GM12874 (cell line): ENCODE measurements around the gene PRMT2.

ENCODE experiments used
- TF ChIP-seq, protein P1 (sequence below): IDR thresholded peaks from 2 replicates; pipeline ENCODE4 v1.5.1; 2011; ENCODE audit warnings: low read depth, mild to moderate bottlenecking, control low read depth, low read length, moderate library complexity; ENCODE audit not compliant: insufficient read depth

PRMT2 gene

DNA sequence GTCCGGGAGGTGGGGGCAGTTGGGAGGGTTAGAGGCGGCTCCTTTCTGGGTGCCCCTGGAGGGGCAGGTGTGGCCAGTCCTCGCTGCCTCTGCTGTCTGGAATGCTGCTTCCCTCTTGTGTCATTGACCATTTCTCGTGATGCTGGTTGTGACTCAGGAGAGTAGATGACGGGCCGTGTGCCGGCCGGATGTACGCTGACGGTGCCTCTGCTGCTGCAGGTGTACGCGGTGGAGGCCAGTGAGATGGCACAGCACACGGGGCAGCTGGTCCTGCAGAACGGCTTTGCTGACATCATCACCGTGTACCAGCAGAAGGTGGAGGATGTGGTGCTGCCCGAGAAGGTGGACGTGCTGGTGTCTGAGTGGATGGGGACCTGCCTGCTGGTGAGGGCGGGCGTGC is 13.9 kb downstream of the PRMT2 start:
- TF ChIP-seq, protein P1, sequence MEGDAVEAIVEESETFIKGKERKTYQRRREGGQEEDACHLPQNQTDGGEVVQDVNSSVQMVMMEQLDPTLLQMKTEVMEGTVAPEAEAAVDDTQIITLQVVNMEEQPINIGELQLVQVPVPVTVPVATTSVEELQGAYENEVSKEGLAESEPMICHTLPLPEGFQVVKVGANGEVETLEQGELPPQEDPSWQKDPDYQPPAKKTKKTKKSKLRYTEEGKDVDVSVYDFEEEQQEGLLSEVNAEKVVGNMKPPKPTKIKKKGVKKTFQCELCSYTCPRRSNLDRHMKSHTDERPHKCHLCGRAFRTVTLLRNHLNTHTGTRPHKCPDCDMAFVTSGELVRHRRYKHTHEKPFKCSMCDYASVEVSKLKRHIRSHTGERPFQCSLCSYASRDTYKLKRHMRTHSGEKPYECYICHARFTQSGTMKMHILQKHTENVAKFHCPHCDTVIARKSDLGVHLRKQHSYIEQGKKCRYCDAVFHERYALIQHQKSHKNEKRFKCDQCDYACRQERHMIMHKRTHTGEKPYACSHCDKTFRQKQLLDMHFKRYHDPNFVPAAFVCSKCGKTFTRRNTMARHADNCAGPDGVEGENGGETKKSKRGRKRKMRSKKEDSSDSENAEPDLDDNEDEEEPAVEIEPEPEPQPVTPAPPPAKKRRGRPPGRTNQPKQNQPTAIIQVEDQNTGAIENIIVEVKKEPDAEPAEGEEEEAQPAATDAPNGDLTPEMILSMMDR: no peak

GRCh38 chr21:46650476-46651098 is 15.1 kb downstream of the PRMT2 start:
- TF ChIP-seq, protein P1: no peak

DNA sequence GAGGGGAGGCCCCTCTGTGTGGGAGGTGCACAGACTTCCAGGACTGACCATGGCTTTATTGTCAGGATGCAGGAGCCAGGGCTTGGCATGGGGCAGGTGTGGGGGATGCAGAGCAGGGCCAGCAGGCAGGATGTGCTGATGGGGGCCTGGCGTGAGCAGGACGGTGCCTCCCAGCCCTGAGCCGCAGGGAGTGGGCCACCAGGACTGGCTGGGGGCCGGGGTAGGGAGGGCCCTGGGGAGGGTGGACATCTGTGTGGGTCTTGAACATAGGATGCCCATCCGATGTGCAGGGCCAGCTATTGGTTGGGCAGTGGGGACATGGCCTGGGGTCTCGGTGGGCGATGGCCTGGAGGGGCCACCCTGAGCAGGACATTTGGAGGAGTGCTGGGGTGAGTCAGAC is 15.6 kb downstream of the PRMT2 start:
- TF ChIP-seq, protein P1: no peak

DNA sequence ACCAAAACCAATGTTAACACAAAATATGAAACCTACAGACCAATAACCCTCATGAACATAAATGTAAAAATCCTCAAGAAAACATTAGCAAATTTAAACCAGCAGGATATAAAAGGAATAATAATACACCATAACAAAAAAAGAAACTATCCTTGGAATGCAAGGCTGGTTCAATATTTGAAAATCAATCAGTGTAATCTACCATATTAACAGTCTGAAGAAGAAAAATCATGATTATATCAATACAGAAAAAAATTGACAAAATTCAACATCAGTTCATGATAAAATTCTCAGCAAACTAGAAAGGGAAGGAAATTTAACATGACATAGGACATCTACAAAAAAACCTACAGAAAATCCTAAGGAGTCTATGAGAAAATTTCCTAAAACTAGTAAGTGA is 19.8 kb downstream of the PRMT2 start:
- TF ChIP-seq, protein P1: no peak

DNA sequence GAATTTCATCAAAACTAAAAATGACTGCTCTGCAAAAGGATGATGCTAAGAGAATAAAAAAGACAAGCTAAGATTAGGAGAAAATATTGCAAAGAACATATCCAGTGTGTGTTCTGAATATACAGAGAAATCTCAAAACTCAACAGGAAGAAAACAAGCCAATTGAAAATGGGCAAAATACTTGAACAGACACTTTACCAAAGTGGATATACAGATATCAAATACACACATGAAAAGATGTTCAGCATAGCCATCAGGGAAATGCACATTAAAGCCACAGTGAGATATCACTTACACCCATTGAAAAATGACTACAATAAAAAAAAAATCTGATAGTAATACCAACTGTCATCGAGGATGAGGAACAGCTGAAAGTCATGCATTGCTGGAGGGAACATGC is 21.3 kb downstream of the PRMT2 start:
- TF ChIP-seq, protein P1: no peak

- TF ChIP-seq, protein P1: no peak
Measured at GRCh38 chr21:46660505-46660904, 25.0 kb downstream of the PRMT2 start.

DNA sequence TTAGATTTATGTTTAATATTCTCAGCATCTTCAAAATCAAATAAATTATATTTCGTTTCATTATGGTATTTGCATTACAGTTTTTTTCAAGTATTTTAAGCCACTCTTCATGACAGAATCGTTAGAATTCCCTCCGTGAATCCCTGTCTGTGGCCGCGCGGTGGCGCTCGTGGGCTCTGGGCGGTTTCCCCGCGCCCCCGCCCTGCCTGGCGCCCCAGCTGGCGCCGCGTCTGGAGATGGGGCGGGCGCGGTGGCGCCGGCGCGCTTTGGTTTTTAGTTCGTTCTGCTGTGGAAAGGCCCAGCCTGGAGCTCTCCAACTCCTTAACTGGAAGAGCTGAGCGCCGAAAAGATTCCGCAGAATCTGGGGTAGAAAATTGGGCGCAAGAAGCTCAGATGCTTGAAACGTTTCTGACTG is 25.7 kb downstream of the PRMT2 start:
- TF ChIP-seq, protein P1: peak; percentile 59
